ENCODE data around the gene LIMS4.
"Not testable (repeated sequence)": the region's sequence is repeated elsewhere in the genome, so short reads cannot be mapped to it uniquely, and the experiment has no call there.

GRCh38 chr2:110395990-110396389 is 76.6 kb downstream of the LIMS4 start:
- TF ChIP-seq CTCF, POLR2AphosphoS5 (IDR thresholded peaks at IDR 0.05): not testable (repeated sequence)

Data from suprapubic skin (tissue), 3 donors.